A673 (cell line): ENCODE results near the gene DDR2. TPM values are rescaled to one million over a fixed set of nuclear protein-coding genes. Genes with fewer than 3 reads are reported as not detected.
"Not testable (repeated sequence)": the region's sequence is repeated elsewhere in the genome, so short reads cannot be mapped to it uniquely, and the experiment has no call there.

ENCODE experiments used
- BruUV-seq: library from RNA; stranded (reverse); fragments of 400-500 nt; replicated peaks from 2 replicates; lab custom pipeline; 2021; lab: Mats Ljungman, UMichigan
- CTCF ChIA-PET: fragments of 300-600 bp; sonication (Branson Sonifier 250); formaldehyde crosslinking; loops from one replicate; lab custom pipeline; 2022; ENCODE audit warnings: antibody characterized with exemption; lab: Charles Lee
- POLR2A ChIA-PET: fragments of 300-600 bp; sonication (Branson Sonifier 250); formaldehyde crosslinking; loops from one replicate; lab custom pipeline; 2022; ENCODE audit warnings: antibody characterized with exemption; ENCODE audit not compliant: low non-redundant PET; lab: Charles Lee
- DNase-seq: peaks from one replicate; pipeline ENCODE4 v3.0.0-alpha.2; 2015; ENCODE audit warnings: low spot score
- H3K27ac ChIP-seq: fragments of 200-600 bp; sonication (generic); 2 replicates; pipeline ENCODE4 v1.5.1; 2016; ENCODE audit warnings: mixed run types, low read depth, mild to moderate bottlenecking, mixed read lengths, antibody characterized with exemption, low read length; ENCODE audit not compliant: poor library complexity, severe bottlenecking
- H3K27me3 ChIP-seq: fragments of 200-600 bp; sonication (generic); replicated peaks from 2 replicates; pipeline ENCODE4 v1.6.1; 2017; ENCODE audit warnings: mixed run types, low read depth, mild to moderate bottlenecking, mixed read lengths, antibody characterized with exemption, low read length; ENCODE audit not compliant: insufficient read depth, poor library complexity
- H3K36me3 ChIP-seq: fragments of 200-600 bp; sonication (generic); 2 replicates; pipeline ENCODE4 v1.6.1; 2016; ENCODE audit warnings: mixed run types, mild to moderate bottlenecking, mixed read lengths, antibody characterized with exemption, low read length; ENCODE audit not compliant: insufficient read depth, poor library complexity, severe bottlenecking
- H3K4me1 ChIP-seq: fragments of 200-600 bp; sonication (generic); 2 replicates; pipeline ENCODE4 v1.6.1; 2017; ENCODE audit warnings: mixed run types, mild to moderate bottlenecking, mixed read lengths, antibody characterized with exemption, low read length; ENCODE audit not compliant: insufficient read depth, poor library complexity, severe bottlenecking
- H3K4me3 ChIP-seq: fragments of 200-600 bp; sonication (generic); 2 replicates; pipeline ENCODE4 v1.5.1; 2016; ENCODE audit warnings: low read depth, mixed run types, mild to moderate bottlenecking, mixed read lengths, low read length; ENCODE audit not compliant: poor library complexity, severe bottlenecking
- H3K9me3 ChIP-seq: fragments of 200-600 bp; sonication (generic); 2 replicates; pipeline ENCODE4 v1.6.1; 2016; ENCODE audit warnings: mixed run types, low read depth, mild to moderate bottlenecking, mixed read lengths, antibody characterized with exemption, low read length; ENCODE audit not compliant: poor library complexity, severe bottlenecking
- CTCF ChIP-seq: fragments of 300-800, 200-600 bp; sonication (generic); conservative IDR thresholded peaks from 2 replicates; pipeline ENCODE4 v1.5.1; 2017; ENCODE audit warnings: low read depth, mild to moderate bottlenecking, antibody characterized with exemption, low read length, moderate library complexity, mixed read lengths
- EZH2 ChIP-seq: fragments of 200-600 bp; sonication (generic); IDR thresholded peaks from 2 replicates; pipeline ENCODE4 v1.6.1; 2017; ENCODE audit warnings: borderline replicate concordance, low read depth, mild to moderate bottlenecking, mixed read lengths, antibody characterized with exemption, low read length; ENCODE audit not compliant: poor library complexity, severe bottlenecking
- intact Hi-C: fragments of 100-400 bp; cut with micrococcal nuclease; formaldehyde crosslinking; loops from one replicate; pipeline ENCODE4 v1.10.0; 2022; ENCODE audit not compliant: unreplicated experiment
- total RNA-seq: library from RNA; stranded (reverse); gene quantifications from 2 replicates; pipeline ENCODE4 v1.2.3, GENCODE V29; 2021

The DDR2 gene
- total RNA-seq, 1 experiment from 2014 or later = 121 TPM

GRCh38 chr1:162728573-162728972, 96.3 kb downstream of the DDR2 start:
- no peak overlapping the region for H3K27ac ChIP-seq
- DNase-seq = no peak
- no peaks in the 10 kb centered on the region for H3K36me3 ChIP-seq
- BruUV-seq = no TSS peak
- intact Hi-C loops = no loop called here
- no peak overlapping the region for H3K4me3 ChIP-seq
- POLR2A ChIA-PET = no interaction called here
- TF ChIP-seq CTCF (no peak), EZH2 (no peak)
- no peaks in the 10 kb centered on the region for H3K27me3 ChIP-seq
- CTCF ChIA-PET = no interaction called here
- no peaks in the 10 kb centered on the region for H3K9me3 ChIP-seq
- peaks cover 32% of the 10 kb centered on the region for H3K4me1 ChIP-seq

GRCh38 chr1:162729195-162729774, 97.0 kb downstream of the DDR2 start:
- H3K36me3 ChIP-seq, H3K4me3 ChIP-seq, H3K9me3 ChIP-seq, BruUV-seq, POLR2A ChIA-PET, H3K27me3 ChIP-seq, intact Hi-C loops, DNase-seq, H3K27ac ChIP-seq, CTCF ChIA-PET: not testable (repeated sequence)
- peaks cover 32% of the 10 kb centered on the region for H3K4me1 ChIP-seq

- no peak for DNase-seq
- Histone ChIP-seq H3K27me3 (no peaks in the 10 kb centered on the region), H3K9me3 (no peaks in the 10 kb centered on the region), H3K27ac (peak overlapping the region; percentile 57), H3K4me3 (no peak overlapping the region), H3K36me3 (no peaks in the 10 kb centered on the region), H3K4me1 (peaks cover 28% of the 10 kb centered on the region)
- intact Hi-C loops = no loop called here
- TF ChIP-seq EZH2 (no peak), CTCF (no peak)
- CTCF ChIA-PET = interaction anchor here (0.9 kb wide), 1 partner anchor 106 kb away, joined by 3 read pairs; no protein-coding TSS in a partner anchor
- BruUV-seq = no TSS peak
- POLR2A ChIA-PET = no interaction called here
Observed at GRCh38 chr1:162732094-162732493, 99.8 kb downstream of the DDR2 start.
